ENCODE results near the gene B3GALNT2. TPM values are rescaled to one million over a fixed set of nuclear protein-coding genes. Genes with fewer than 3 reads are reported as not detected.

The B3GALNT2 gene
- total RNA-seq, 1 experiment from 2014 or later, result 88.4 TPM

DNA sequence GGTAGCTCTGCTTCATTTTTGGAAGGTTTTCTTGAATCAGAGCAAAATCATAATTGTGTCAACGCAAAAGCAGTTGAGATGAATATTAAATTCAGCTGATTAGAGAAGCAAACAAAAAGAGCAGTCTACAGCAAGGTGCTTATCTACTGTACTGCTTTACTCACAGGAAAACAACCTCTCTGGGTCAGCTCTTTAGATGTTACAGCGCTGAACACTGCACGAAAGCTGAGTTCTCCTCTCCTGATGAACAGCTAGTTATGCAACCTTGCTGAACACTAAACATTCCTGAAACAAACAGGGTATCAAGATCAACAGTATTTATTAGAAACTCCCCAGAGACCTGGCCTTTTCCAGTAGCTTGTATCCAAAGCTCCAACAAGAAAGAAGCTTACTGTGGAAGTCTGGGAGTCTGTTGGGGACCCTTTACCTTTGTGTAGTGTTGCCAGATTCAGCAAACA lies 95.7 kb downstream of the B3GALNT2 start:
- Mint-ChIP-seq H3K27me3 (ENCODE audit: insufficient read depth, unreplicated experiment) (no peaks in the 10 kb centered on the region), H3K4me3 (ENCODE audit: unreplicated experiment) (no peak overlapping the region), H3K9me3 (ENCODE audit: unreplicated experiment) (no peaks in the 10 kb centered on the region), H3K4me1 (ENCODE audit: insufficient read depth, unreplicated experiment) (peaks cover 16% of the 10 kb centered on the region), H3K36me3 (ENCODE audit: insufficient read depth, unreplicated experiment) (peaks cover 15% of the 10 kb centered on the region), H3K27ac (ENCODE audit: low read depth, unreplicated experiment) (no peak overlapping the region)
- intact Hi-C loops (cut with micrococcal nuclease), result no loop called here
- TF ChIP-seq, protein P1, sequence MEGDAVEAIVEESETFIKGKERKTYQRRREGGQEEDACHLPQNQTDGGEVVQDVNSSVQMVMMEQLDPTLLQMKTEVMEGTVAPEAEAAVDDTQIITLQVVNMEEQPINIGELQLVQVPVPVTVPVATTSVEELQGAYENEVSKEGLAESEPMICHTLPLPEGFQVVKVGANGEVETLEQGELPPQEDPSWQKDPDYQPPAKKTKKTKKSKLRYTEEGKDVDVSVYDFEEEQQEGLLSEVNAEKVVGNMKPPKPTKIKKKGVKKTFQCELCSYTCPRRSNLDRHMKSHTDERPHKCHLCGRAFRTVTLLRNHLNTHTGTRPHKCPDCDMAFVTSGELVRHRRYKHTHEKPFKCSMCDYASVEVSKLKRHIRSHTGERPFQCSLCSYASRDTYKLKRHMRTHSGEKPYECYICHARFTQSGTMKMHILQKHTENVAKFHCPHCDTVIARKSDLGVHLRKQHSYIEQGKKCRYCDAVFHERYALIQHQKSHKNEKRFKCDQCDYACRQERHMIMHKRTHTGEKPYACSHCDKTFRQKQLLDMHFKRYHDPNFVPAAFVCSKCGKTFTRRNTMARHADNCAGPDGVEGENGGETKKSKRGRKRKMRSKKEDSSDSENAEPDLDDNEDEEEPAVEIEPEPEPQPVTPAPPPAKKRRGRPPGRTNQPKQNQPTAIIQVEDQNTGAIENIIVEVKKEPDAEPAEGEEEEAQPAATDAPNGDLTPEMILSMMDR (IDR thresholded peaks at IDR 0.05; ENCODE audit: unreplicated experiment), result no peak
- BruUV-seq (replicated peaks), result no TSS peak
- DNase-seq (ENCODE audit: unreplicated experiment), result no peak
- CTCF ChIA-PET, result interaction anchor here (0.6 to 5.7 kb wide), 10 partner anchors 8 to 304 kb away, joined by 3 to 54 read pairs (median 3); no protein-coding TSS in a partner anchor
- POLR2A ChIA-PET, result interaction anchor here (0.6 to 3.2 kb wide), 6 partner anchors 10 to 227 kb away, joined by 3 to 12 read pairs (median 5); partner anchors contain the start of gene TBCE

DNA sequence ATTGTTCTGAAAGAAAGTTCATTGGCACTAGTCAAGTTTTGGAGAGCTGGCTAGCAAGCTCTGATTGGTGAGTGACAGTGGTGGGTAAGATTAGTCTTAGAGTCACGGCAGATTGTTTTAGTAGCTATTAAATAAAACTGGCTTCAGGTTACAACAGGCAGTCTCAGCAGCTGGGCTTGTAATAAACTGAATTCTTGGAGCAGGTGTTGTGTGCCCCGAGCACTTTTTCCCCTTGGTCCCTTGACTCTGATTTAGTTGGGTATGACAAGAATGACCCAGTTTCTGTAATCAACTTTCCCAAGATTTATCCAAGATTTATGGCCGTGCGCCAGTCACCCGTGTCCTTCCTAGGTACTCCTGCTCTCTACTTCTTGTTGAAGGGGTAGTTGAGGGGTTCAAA lies 96.8 kb downstream of the B3GALNT2 start:
- no TSS peak for BruUV-seq (replicated peaks)
- H3K36me3 Mint-ChIP-seq (ENCODE audit: insufficient read depth, unreplicated experiment), result peaks cover 24% of the 10 kb centered on the region

DNA sequence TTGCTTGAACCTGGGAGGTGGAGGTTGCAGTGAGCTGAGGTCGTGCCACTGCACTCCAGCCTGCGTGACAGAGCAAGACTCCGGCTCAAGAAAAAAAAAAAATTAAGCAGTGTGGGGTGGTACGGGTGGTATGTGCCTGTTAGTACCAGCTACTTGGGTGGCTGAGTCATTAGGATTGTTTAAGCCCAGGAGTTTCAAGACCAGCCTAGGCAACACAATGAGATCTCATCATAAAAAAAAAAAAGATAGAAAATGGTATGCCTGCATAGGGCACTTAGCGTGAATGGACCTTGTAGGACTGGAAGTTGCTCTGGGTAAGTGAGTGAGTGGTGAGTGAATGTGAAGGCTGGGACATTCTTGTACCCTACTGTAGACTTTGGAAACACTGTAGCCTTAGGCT lies 100.1 kb downstream of the B3GALNT2 start:
- ChIA-PET CTCF (interaction anchor here (0.6 to 5.7 kb wide), 8 partner anchors 8 to 307 kb away, joined by 3 to 54 read pairs (median 3); partner anchors contain the start of gene TBCE), POLR2A (interaction anchor here (0.6 to 1.4 kb wide), 4 partner anchors 10 to 158 kb away, joined by 4 to 5 read pairs (median 4); partner anchors contain the start of gene TBCE)
- TF ChIP-seq, protein P1 (IDR thresholded peaks at IDR 0.05; ENCODE audit: unreplicated experiment), result no peak
- Mint-ChIP-seq H3K4me1 (ENCODE audit: insufficient read depth, unreplicated experiment) (peaks cover 38% of the 10 kb centered on the region), H3K27me3 (ENCODE audit: insufficient read depth, unreplicated experiment) (no peaks in the 10 kb centered on the region), H3K4me3 (ENCODE audit: unreplicated experiment) (no peak overlapping the region), H3K27ac (ENCODE audit: low read depth, unreplicated experiment) (peak overlapping the region; percentile 29), H3K9me3 (ENCODE audit: unreplicated experiment) (no peaks in the 10 kb centered on the region), H3K36me3 (ENCODE audit: insufficient read depth, unreplicated experiment) (peaks cover 27% of the 10 kb centered on the region)
- DNase-seq (ENCODE audit: unreplicated experiment), result peak; percentile 90
- intact Hi-C loops (cut with micrococcal nuclease), result no loop called here
- no TSS peak for BruUV-seq (replicated peaks)

More for the DNA sequence above, 96.8 kb downstream of the B3GALNT2 start:
- DNase-seq (ENCODE audit: unreplicated experiment), result no peak
- CTCF ChIA-PET, result interaction anchor here (0.6 to 5.7 kb wide), 7 partner anchors 9 to 252 kb away, joined by 3 to 54 read pairs (median 4); no protein-coding TSS in a partner anchor
- Mint-ChIP-seq H3K4me1 (ENCODE audit: insufficient read depth, unreplicated experiment) (peaks cover 25% of the 10 kb centered on the region), H3K27ac (ENCODE audit: low read depth, unreplicated experiment) (no peak overlapping the region), H3K9me3 (ENCODE audit: unreplicated experiment) (no peaks in the 10 kb centered on the region), H3K4me3 (ENCODE audit: unreplicated experiment) (no peak overlapping the region), H3K27me3 (ENCODE audit: insufficient read depth, unreplicated experiment) (no peaks in the 10 kb centered on the region)
- intact Hi-C loops (cut with micrococcal nuclease), result no loop called here
- POLR2A ChIA-PET, result interaction anchor here (1.1 to 3.2 kb wide), 3 partner anchors 15 to 188 kb away, joined by 4 to 8 read pairs (median 6); partner anchors contain the start of gene TBCE
- TF ChIP-seq, protein P1 (IDR thresholded peaks at IDR 0.05; ENCODE audit: unreplicated experiment), result no peak

DNA sequence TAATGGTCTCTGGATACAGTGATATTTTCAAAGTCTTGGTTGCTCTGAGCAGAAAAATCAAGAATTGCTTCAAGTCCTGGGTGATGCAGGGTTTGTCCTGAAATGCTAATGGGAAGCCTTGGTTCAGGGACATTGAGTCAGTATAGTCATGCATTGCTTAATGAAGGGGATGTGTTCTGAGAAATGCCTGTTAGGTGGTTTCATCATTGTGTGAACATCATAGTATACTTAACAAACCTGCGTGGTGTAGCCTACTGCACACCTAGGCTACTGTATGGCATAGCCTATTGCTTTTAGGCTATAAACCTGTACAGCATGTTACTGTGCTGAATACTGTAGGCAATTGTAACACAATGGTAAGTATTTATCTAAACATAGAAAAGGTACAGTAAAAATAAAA lies 100.7 kb downstream of the B3GALNT2 start:
- BruUV-seq (replicated peaks), result no TSS peak
- ChIA-PET POLR2A (interaction anchor here (1.3 to 2.1 kb wide), 3 partner anchors 9 to 74 kb away, joined by 4 to 8 read pairs (median 5); partner anchors contain the start of genes GGPS1 and TBCE), CTCF (interaction anchor here (0.6 to 5.7 kb wide), 6 partner anchors 9 to 160 kb away, joined by 3 to 54 read pairs (median 4); no protein-coding TSS in a partner anchor)
- Mint-ChIP-seq H3K9me3 (ENCODE audit: unreplicated experiment) (no peaks in the 10 kb centered on the region), H3K4me3 (ENCODE audit: unreplicated experiment) (no peak overlapping the region), H3K27ac (ENCODE audit: low read depth, unreplicated experiment) (peak overlapping the region; percentile 29), H3K27me3 (ENCODE audit: insufficient read depth, unreplicated experiment) (no peaks in the 10 kb centered on the region), H3K36me3 (ENCODE audit: insufficient read depth, unreplicated experiment) (peaks cover 27% of the 10 kb centered on the region), H3K4me1 (ENCODE audit: insufficient read depth, unreplicated experiment) (peaks cover 41% of the 10 kb centered on the region)
- intact Hi-C loops (cut with micrococcal nuclease), result no loop called here
- peak; percentile 83 for DNase-seq (ENCODE audit: unreplicated experiment)
- TF ChIP-seq, protein P1 (IDR thresholded peaks at IDR 0.05; ENCODE audit: unreplicated experiment), result no peak

Data from MCF 10A (cell line).